GM06990 (cell line): ENCODE data around the gene IRF1.

Experiments
- DNase-seq: peaks from one replicate; pipeline ENCODE4 v3.0.0-alpha.2; 2011; ENCODE audit not compliant: insufficient read length; ENCODE audit errors: extremely low read depth
- H3K27me3 ChIP-seq: replicated peaks from 2 replicates; pipeline ENCODE4 v1.6.0; 2011; ENCODE audit warnings: low read length; ENCODE audit not compliant: control insufficient read depth, insufficient read depth
- H3K36me3 ChIP-seq: 2 replicates; pipeline ENCODE4 v1.5.1; 2011; ENCODE audit warnings: low read length; ENCODE audit not compliant: control insufficient read depth, insufficient read depth
- H3K4me3 ChIP-seq: replicated peaks from 2 replicates; pipeline ENCODE4 v1.5.1; 2011; ENCODE audit warnings: low read depth, mild to moderate bottlenecking, control low read depth, low read length
- TF ChIP-seq, protein P1 (sequence below): IDR thresholded peaks from 2 replicates; pipeline ENCODE4 v1.5.1; 2011; ENCODE audit warnings: low read length, control low read depth, mild to moderate bottlenecking, inconsistent platforms; ENCODE audit not compliant: insufficient read depth, poor library complexity, severe bottlenecking

Gene IRF1

DNA sequence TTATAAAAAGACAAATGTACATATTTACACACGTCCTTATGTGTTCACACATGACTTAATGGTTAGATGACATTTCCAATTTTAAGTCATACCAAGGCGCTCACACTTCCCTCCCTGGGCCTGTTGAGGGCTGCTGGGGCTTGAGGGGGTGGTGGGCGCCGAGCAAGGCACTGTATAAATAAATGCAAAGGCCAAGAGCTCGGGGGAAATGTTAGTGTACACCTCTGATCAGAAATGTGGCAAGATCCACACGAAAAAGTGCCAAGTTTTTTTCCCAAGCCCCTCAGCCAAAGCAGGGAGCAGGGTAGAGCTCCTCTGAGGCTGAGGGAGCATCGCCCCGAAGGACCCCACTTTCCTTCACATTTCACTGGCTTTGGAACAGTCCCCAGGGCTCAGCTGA lies 7.5 kb downstream of the IRF1 start:
- TF ChIP-seq, protein P1, sequence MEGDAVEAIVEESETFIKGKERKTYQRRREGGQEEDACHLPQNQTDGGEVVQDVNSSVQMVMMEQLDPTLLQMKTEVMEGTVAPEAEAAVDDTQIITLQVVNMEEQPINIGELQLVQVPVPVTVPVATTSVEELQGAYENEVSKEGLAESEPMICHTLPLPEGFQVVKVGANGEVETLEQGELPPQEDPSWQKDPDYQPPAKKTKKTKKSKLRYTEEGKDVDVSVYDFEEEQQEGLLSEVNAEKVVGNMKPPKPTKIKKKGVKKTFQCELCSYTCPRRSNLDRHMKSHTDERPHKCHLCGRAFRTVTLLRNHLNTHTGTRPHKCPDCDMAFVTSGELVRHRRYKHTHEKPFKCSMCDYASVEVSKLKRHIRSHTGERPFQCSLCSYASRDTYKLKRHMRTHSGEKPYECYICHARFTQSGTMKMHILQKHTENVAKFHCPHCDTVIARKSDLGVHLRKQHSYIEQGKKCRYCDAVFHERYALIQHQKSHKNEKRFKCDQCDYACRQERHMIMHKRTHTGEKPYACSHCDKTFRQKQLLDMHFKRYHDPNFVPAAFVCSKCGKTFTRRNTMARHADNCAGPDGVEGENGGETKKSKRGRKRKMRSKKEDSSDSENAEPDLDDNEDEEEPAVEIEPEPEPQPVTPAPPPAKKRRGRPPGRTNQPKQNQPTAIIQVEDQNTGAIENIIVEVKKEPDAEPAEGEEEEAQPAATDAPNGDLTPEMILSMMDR: no peak
- H3K4me3 ChIP-seq: no peak overlapping the region
- peaks cover 45% of the 10 kb centered on the region for H3K36me3 ChIP-seq
- H3K27me3 ChIP-seq: no peaks in the 10 kb centered on the region
- no peak for DNase-seq

DNA sequence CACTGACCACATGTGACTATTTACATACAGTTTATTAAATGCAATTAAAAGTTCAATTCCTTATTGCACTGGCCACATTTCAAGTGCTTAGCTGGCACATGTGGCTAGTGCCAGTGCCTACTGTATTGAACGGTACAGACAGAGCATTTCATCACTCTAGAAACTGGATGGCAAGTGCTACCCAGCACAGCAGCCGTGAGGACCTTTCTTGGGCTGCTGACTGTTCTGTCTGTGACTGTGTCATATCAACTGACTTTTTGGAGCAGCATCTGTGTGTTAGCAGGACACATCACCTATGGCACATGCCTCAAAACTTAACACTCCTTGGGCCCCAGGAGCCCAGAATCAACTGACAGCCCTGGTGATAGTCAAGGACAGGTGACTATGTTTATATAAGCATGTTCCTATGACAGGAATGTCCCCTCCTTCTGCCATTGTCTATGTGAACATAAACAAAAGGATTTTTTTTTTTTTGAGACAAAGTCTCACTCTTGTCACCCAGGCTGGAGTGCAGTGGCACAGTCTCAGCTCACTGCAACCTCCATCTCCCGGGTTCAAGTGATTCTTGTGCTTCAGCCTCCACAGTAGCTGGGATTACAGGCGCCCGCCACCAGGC lies 8.9 kb downstream of the IRF1 start:
- no peak for DNase-seq
- TF ChIP-seq, protein P1: no peak
- Histone ChIP-seq H3K27me3 (no peaks in the 10 kb centered on the region), H3K36me3 (peaks cover 32% of the 10 kb centered on the region), H3K4me3 (no peak overlapping the region)

DNA sequence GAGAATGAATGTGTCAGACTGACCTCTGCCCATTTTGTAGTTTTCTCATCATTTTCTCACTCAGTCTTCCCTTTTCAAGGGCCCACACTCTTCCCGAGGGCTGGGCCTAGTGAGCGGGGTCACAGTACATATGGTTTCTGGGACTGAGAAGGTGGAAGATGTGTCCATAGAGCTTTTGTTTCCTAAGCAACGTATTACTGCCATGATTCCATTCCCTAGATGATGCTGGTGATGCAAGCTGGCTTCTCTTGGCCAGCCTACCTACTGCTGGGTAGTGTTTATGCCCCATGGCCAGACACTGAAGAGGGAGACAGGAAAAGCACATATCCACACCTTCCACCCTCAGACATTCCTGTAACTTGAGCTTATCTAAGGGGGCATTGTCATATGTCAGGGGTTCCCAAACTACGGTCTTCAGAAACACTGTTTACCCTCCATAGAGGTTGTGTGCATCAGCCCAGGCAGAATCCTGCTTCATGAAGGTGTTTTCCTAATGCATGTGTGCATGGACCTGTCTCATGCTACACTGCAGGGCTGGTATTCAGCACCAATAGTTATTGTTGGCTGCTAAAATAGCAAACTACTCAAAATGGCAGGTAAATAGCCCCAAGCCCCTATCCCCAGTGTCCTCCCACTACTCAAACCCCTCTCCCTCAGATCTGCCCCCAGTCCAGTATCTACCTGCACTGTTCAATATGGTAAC lies 9.5 kb downstream of the IRF1 start:
- peaks cover 26% of the 10 kb centered on the region for H3K36me3 ChIP-seq

DNA sequence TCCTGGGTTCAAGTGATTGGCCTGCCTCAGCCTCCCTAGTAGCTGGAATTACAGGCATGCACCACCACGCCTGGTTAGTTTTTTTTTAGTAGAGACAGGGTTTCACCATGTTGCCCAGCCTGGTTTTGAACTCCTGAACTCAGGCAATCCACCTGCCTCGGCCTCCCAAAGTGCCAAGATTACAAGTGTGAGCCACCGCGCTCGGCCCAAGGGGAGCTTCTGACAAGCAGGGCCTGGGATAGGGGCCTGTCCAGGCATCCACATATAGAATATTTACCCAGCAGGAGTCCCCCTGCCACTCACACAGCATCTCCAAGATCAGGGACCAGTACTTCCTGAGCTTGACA lies 10.1 kb downstream of the IRF1 start:
- DNase-seq: no peak

More for the DNA sequence above, 9.5 kb downstream of the IRF1 start:
- DNase-seq: no peak
- Histone ChIP-seq H3K4me3 (no peak overlapping the region), H3K27me3 (no peaks in the 10 kb centered on the region)
- TF ChIP-seq, protein P1: no peak

DNA sequence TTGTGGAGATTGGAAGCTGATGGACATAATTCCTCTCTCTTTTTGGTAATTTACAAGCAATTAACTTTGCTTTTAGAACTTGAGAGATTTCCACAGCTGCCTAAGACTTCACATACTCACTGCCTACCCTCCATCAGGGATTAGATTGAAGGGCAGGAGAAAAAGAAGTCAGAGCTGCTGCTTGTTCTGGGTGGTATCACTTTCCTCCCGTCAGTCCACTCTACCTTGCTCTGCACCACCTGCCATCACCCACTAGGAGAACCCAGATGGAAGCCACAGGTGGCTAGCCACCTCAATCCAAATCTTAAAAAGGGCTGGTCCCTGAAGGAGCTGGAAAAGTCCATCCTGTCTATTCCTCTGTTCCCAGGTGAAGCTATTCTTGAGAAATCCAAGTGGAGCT lies 10.5 kb downstream of the IRF1 start:
- Histone ChIP-seq H3K4me3 (no peak overlapping the region), H3K36me3 (peaks cover 17% of the 10 kb centered on the region), H3K27me3 (no peaks in the 10 kb centered on the region)
- no peak for DNase-seq
- TF ChIP-seq, protein P1: peak; percentile 17

More for the DNA sequence above, 10.1 kb downstream of the IRF1 start:
- H3K36me3 ChIP-seq: peaks cover 22% of the 10 kb centered on the region
- no peak overlapping the region for H3K4me3 ChIP-seq
- TF ChIP-seq, protein P1: no peak
- no peaks in the 10 kb centered on the region for H3K27me3 ChIP-seq
